ENCODE results near the gene SLC51B. TPM values are rescaled to one million over a fixed set of nuclear protein-coding genes. Genes with fewer than 3 reads are reported as not detected.

SLC51B gene
- total and polyA plus RNA-seq, 10 of the 15 experiments (the other 5 are each of a cell fraction or from before 2014, with no cell fraction given) = 0.05 to 0.17 (median 0.13) TPM; not detected in 7

GRCh38 chr15:65079580-65079979, 34.4 kb downstream of the SLC51B start:
- peaks cover 3% of the 10 kb centered on the region; the same call in 1 of the 2 replicates for H4K20me1 ChIP-seq (ENCODE audit: control insufficient read depth, insufficient read depth)
- peaks cover 0 to 6% of the 10 kb centered on the region in 2 experiments; a peak in 1 of 4 replicates for H3K27me3 ChIP-seq (replicated peaks in 1 of 2; ENCODE audit: control insufficient read depth in 2 of 2, insufficient read depth in 2 of 2, low read length in 1 of 2)
- 74% methylated on average over 5 of the region's 5 CpGs for WGBS (ENCODE audit: insufficient coverage, insufficient replicate concordance, low lambda C conversion rate, missing lambda C conversion rate)
- DNase-seq (ENCODE audit: low read depth, low spot score) (no peak), FAIRE-seq (no peak), ATAC-seq (no peak)
- in situ Hi-C loops (cut with MboI) = no loop called here
- H3K4me1 ChIP-seq (ENCODE audit: control insufficient read depth, insufficient read depth, low read length) = no peaks in the 10 kb centered on the region
- no peak overlapping the region for H3K4me3 ChIP-seq
- H3K4me2 ChIP-seq (ENCODE audit: control insufficient read depth, insufficient read depth) = no peak overlapping the region
- BruUV-seq (replicated peaks) = no TSS peak
- intact Hi-C loops (cut with micrococcal nuclease; ENCODE audit: unreplicated experiment) = loop anchor here (2.0 kb wide), 1 partner anchor 25 kb away; no protein-coding TSS in a partner anchor
- ChIA-PET CTCF (interaction anchor here (1.9 kb wide), 1 partner anchor 27 kb away, joined by 7 read pairs; no protein-coding TSS in a partner anchor), SMC1A (ENCODE audit: uncharacterized antibody, unreplicated experiment) (no interaction called here), POLR2A (no interaction called here), RAD21 (ENCODE audit: unreplicated experiment) (no interaction called here)
- no peak overlapping the region for H2AFZ ChIP-seq (ENCODE audit: control insufficient read depth, low read depth, low read length)
- no peak overlapping the region for H3K27ac ChIP-seq (ENCODE audit: control insufficient read depth, insufficient read depth)
- no peaks in the 10 kb centered on the region for H3K36me3 ChIP-seq (ENCODE audit: control insufficient read depth in 2 of 2, insufficient read depth in 2 of 2, low read length in 1 of 2)
- no peak overlapping the region for H3K9ac ChIP-seq (ENCODE audit: control insufficient read depth, insufficient read depth, low read length)
- no peaks in the 10 kb centered on the region for H3K9me3 ChIP-seq (replicated peaks; ENCODE audit: control insufficient read depth, insufficient read depth, low read length)
- no peaks in the 10 kb centered on the region for H3K79me2 ChIP-seq (ENCODE audit: control insufficient read depth, insufficient read depth, low read length)
- TF ChIP-seq WRNIP1 (IDR thresholded peaks at IDR 0.05; ENCODE audit: borderline replicate concordance, low read depth, low read length) (no peak), MTA2 (IDR thresholded peaks at IDR 0.05; ENCODE audit: low read depth) (no peak), PAX5 (IDR thresholded peaks at IDR 0.05; ENCODE audit: borderline replicate concordance, low read depth, low read length) (no peak), GATAD2B (conservative IDR thresholded peaks at IDR 0.05; ENCODE audit: low read depth) (no peak), SREBF2 (IDR thresholded peaks at IDR 0.05; ENCODE audit: low read length) (no peak), TCF3 (IDR thresholded peaks at IDR 0.05; ENCODE audit: borderline replicate concordance, insufficient read depth, low read depth, low read length) (no peak)

GRCh38 chr15:65081270-65081669, 36.1 kb downstream of the SLC51B start:
- DNase-seq (ENCODE audit: low read depth, low spot score) (no peak), ATAC-seq (no peak), FAIRE-seq (no peak)
- ChIA-PET CTCF (no interaction called here), RAD21 (ENCODE audit: unreplicated experiment) (no interaction called here), SMC1A (ENCODE audit: uncharacterized antibody, unreplicated experiment) (interaction anchor here (0.5 to 1.4 kb wide), 2 partner anchors 16 to 270 kb away, joined by 3 read pairs; no protein-coding TSS in a partner anchor), POLR2A (no interaction called here)
- no peak overlapping the region for H3K9ac ChIP-seq (ENCODE audit: control insufficient read depth, insufficient read depth, low read length)
- H3K36me3 ChIP-seq (ENCODE audit: control insufficient read depth in 2 of 2, insufficient read depth in 2 of 2, low read length in 1 of 2) = no peaks in the 10 kb centered on the region
- no peaks in the 10 kb centered on the region for H3K4me1 ChIP-seq (ENCODE audit: control insufficient read depth, insufficient read depth, low read length)
- no peak overlapping the region for H2AFZ ChIP-seq (ENCODE audit: control insufficient read depth, low read depth, low read length)
- BruUV-seq (replicated peaks) = no TSS peak
- no peak overlapping the region for H3K4me3 ChIP-seq
- H3K27ac ChIP-seq (ENCODE audit: control insufficient read depth, insufficient read depth) = no peak overlapping the region
- intact Hi-C loops (cut with micrococcal nuclease; ENCODE audit: unreplicated experiment) (loop anchor here (10.0 kb wide), 1 partner anchor 346 kb away; no protein-coding TSS in a partner anchor), in situ Hi-C loops (cut with MboI) (no loop called here)
- peaks cover 0 to 6% of the 10 kb centered on the region in 2 experiments; a peak in 1 of 4 replicates for H3K27me3 ChIP-seq (replicated peaks in 1 of 2; ENCODE audit: control insufficient read depth in 2 of 2, insufficient read depth in 2 of 2, low read length in 1 of 2)
- H3K4me2 ChIP-seq (ENCODE audit: control insufficient read depth, insufficient read depth) = no peak overlapping the region
- 23% methylated on average over 6 of the region's 6 CpGs for WGBS (ENCODE audit: insufficient coverage, insufficient replicate concordance, low lambda C conversion rate, missing lambda C conversion rate)
- TF ChIP-seq SUPT20H (IDR thresholded peaks at IDR 0.05; ENCODE audit: borderline replicate concordance, control insufficient read depth, low read depth, low read length) (no peak), NFYB (IDR thresholded peaks at IDR 0.05; ENCODE audit: insufficient read depth, low read depth, low read length) (no peak), ZNF217 (IDR thresholded peaks at IDR 0.05) (no peak), ATF2 (IDR thresholded peaks at IDR 0.05; ENCODE audit: low read length) (no peak), KAT2A (conservative IDR thresholded peaks at IDR 0.05; ENCODE audit: control insufficient read depth, low read depth, low read length) (no peak), MXI1 (IDR thresholded peaks at IDR 0.05; ENCODE audit: low read depth, low read length) (no peak), MTA2 (IDR thresholded peaks at IDR 0.05; ENCODE audit: low read depth) (no peak)
- TF ChIP-seq, protein P1, sequence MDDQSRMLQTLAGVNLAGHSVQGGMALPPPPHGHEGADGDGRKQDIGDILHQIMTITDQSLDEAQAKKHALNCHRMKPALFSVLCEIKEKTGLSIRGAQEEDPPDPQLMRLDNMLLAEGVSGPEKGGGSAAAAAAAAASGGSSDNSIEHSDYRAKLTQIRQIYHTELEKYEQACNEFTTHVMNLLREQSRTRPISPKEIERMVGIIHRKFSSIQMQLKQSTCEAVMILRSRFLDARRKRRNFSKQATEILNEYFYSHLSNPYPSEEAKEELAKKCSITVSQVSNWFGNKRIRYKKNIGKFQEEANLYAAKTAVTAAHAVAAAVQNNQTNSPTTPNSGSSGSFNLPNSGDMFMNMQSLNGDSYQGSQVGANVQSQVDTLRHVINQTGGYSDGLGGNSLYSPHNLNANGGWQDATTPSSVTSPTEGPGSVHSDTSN (IDR thresholded peaks at IDR 0.05; ENCODE audit: insufficient replicate concordance, low read depth, low read length) = no peak
- H4K20me1 ChIP-seq (ENCODE audit: control insufficient read depth, insufficient read depth) = peaks cover 3% of the 10 kb centered on the region; the same call in 1 of the 2 replicates
- H3K79me2 ChIP-seq (ENCODE audit: control insufficient read depth, insufficient read depth, low read length) = no peaks in the 10 kb centered on the region
- no peaks in the 10 kb centered on the region for H3K9me3 ChIP-seq (replicated peaks; ENCODE audit: control insufficient read depth, insufficient read depth, low read length)
